Measurements from ENCODE around the gene GDPD4. TPM values are rescaled to one million over a fixed set of nuclear protein-coding genes. Genes with fewer than 3 reads are reported as not detected.

Gene GDPD4
- total and polyA plus RNA-seq, 10 of the 15 experiments (the other 5 are each of a cell fraction or from before 2014, with no cell fraction given) = 0.23 TPM; not detected in 9

DNA sequence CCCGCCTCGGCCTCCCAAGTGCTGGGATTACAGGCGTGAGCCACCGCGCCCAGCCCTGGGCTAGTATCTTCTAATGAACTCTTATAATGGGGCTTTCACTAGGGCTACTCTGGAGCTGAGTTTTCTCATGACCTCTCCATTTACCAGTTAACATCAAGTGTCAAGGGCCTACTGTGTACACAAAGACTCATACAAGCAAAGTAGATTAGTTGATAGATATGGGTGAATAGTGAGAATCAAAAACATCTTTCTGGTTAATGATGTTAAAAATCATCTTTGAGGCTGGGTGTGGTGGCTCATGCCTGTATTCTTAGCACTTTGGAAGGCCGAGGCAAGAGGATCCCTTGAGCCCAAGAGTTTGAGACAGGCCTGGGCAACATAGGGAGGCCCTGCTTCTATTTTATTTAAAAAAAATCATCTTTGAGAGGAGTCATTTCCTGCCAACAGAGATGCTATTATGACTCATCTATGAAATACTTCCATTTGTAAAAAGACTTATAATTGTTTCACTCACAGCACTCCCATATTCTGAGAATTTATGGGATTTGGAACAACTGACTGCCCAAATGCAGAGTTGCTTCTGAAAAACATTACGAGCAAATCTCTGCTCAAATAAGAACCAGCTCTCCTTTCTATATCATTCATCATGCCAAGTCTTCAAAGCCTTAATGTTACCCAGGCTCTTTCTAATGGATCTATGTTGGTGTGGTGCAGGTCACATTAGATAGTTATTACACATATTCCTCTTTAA is 57.0 kb downstream of the GDPD4 start (continued):
- TF ChIP-seq, protein P1, sequence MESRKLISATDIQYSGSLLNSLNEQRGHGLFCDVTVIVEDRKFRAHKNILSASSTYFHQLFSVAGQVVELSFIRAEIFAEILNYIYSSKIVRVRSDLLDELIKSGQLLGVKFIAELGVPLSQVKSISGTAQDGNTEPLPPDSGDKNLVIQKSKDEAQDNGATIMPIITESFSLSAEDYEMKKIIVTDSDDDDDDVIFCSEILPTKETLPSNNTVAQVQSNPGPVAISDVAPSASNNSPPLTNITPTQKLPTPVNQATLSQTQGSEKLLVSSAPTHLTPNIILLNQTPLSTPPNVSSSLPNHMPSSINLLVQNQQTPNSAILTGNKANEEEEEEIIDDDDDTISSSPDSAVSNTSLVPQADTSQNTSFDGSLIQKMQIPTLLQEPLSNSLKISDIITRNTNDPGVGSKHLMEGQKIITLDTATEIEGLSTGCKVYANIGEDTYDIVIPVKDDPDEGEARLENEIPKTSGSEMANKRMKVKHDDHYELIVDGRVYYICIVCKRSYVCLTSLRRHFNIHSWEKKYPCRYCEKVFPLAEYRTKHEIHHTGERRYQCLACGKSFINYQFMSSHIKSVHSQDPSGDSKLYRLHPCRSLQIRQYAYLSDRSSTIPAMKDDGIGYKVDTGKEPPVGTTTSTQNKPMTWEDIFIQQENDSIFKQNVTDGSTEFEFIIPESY (IDR thresholded peaks at IDR 0.05) = no peak
- no peak for TF ChIP-seq PAX8 (IDR thresholded peaks at IDR 0.05)
- no peak for TF ChIP-seq SPI1 (IDR thresholded peaks at IDR 0.05; ENCODE audit: borderline replicate concordance, insufficient read depth, low read depth, low read length)
- TF ChIP-seq CHD4 (IDR thresholded peaks at IDR 0.05) = no peak

DNA sequence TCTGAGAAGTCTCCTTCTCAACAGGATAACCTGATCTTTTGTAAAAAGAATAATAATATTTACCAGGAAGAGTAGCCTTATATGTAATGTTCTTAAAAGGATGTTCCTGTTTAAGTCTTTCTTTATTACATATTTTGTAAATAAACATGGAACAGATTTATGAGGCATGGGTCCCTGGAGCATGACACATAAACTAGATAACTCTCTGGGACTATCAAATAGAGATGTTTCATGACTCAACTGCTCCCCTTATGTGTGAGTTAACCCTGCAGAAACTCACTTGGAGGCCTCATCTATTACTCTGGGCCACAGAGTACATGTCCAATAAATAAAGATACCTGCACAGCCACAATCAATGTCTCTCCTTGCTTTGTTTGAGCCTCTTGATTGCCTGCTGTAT is 64.6 kb downstream of the GDPD4 start:
- no peak for ATAC-seq
- no peak overlapping the region for H3K4me2 ChIP-seq (ENCODE audit: control insufficient read depth, insufficient read depth)
- BruUV-seq (replicated peaks) = no TSS peak
- FAIRE-seq = no peak
- H3K36me3 ChIP-seq (ENCODE audit: control insufficient read depth in 2 of 2, insufficient read depth in 2 of 2, low read length in 1 of 2) = no peaks in the 10 kb centered on the region
- no peaks in the 10 kb centered on the region for H4K20me1 ChIP-seq (ENCODE audit: control insufficient read depth, insufficient read depth)
- ChIA-PET CTCF (no interaction called here), RAD21 (ENCODE audit: unreplicated experiment) (no interaction called here), SMC1A (ENCODE audit: uncharacterized antibody, unreplicated experiment) (no interaction called here), POLR2A (no interaction called here)
- H3K27ac ChIP-seq (ENCODE audit: control insufficient read depth, insufficient read depth) = no peak overlapping the region
- no peaks in the 10 kb centered on the region for H3K4me1 ChIP-seq (ENCODE audit: control insufficient read depth, insufficient read depth, low read length)
- H3K79me2 ChIP-seq (ENCODE audit: control insufficient read depth, insufficient read depth, low read length) = no peaks in the 10 kb centered on the region
- intact Hi-C loops (cut with micrococcal nuclease; ENCODE audit: unreplicated experiment) (no loop called here), in situ Hi-C loops (cut with MboI) (no loop called here)
- H3K9me3 ChIP-seq (replicated peaks; ENCODE audit: control insufficient read depth, insufficient read depth, low read length) = no peaks in the 10 kb centered on the region
- no peak overlapping the region for H3K9ac ChIP-seq (ENCODE audit: control insufficient read depth, insufficient read depth, low read length)
- DNase-seq (ENCODE audit: low read depth, low spot score) = no peak
- H3K4me3 ChIP-seq = no peak overlapping the region
- H3K27me3 ChIP-seq (replicated peaks in 1 of 2; ENCODE audit: control insufficient read depth in 2 of 2, insufficient read depth in 2 of 2, low read length in 1 of 2) = no peaks in the 10 kb centered on the region; a peak in 1 of 4 replicates
- H2AFZ ChIP-seq (ENCODE audit: control insufficient read depth, low read depth, low read length) = no peak overlapping the region
- TF ChIP-seq PAX8 (IDR thresholded peaks at IDR 0.05) (no peak), TCF3 (IDR thresholded peaks at IDR 0.05; ENCODE audit: borderline replicate concordance, insufficient read depth, low read depth, low read length) (no peak), CHD1 (IDR thresholded peaks at IDR 0.05; ENCODE audit: low read depth, low read length) (no peak), HDAC2 (IDR thresholded peaks at IDR 0.05) (no peak)

Data from GM12878 (cell line).